ENCODE measurements around the gene CTTNBP2. TPM values are rescaled to one million over a fixed set of nuclear protein-coding genes. Genes with fewer than 3 reads are reported as not detected.

The CTTNBP2 gene, protein sequence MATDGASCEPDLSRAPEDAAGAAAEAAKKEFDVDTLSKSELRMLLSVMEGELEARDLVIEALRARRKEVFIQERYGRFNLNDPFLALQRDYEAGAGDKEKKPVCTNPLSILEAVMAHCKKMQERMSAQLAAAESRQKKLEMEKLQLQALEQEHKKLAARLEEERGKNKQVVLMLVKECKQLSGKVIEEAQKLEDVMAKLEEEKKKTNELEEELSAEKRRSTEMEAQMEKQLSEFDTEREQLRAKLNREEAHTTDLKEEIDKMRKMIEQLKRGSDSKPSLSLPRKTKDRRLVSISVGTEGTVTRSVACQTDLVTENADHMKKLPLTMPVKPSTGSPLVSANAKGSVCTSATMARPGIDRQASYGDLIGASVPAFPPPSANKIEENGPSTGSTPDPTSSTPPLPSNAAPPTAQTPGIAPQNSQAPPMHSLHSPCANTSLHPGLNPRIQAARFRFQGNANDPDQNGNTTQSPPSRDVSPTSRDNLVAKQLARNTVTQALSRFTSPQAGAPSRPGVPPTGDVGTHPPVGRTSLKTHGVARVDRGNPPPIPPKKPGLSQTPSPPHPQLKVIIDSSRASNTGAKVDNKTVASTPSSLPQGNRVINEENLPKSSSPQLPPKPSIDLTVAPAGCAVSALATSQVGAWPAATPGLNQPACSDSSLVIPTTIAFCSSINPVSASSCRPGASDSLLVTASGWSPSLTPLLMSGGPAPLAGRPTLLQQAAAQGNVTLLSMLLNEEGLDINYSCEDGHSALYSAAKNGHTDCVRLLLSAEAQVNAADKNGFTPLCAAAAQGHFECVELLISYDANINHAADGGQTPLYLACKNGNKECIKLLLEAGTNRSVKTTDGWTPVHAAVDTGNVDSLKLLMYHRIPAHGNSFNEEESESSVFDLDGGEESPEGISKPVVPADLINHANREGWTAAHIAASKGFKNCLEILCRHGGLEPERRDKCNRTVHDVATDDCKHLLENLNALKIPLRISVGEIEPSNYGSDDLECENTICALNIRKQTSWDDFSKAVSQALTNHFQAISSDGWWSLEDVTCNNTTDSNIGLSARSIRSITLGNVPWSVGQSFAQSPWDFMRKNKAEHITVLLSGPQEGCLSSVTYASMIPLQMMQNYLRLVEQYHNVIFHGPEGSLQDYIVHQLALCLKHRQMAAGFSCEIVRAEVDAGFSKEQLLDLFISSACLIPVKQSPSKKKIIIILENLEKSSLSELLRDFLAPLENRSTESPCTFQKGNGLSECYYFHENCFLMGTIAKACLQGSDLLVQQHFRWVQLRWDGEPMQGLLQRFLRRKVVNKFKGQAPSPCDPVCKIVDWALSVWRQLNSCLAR (N-terminal part only)
- 30.2 and 36.9 TPM in 2 replicates for total RNA-seq (ENCODE audit: low replicate concordance)
- long read RNA-seq, partial matches to known transcripts, result 9 of 33 reads
- long read RNA-seq, other reads (novel, unspliced or antisense), result 24 of 33 reads

DNA sequence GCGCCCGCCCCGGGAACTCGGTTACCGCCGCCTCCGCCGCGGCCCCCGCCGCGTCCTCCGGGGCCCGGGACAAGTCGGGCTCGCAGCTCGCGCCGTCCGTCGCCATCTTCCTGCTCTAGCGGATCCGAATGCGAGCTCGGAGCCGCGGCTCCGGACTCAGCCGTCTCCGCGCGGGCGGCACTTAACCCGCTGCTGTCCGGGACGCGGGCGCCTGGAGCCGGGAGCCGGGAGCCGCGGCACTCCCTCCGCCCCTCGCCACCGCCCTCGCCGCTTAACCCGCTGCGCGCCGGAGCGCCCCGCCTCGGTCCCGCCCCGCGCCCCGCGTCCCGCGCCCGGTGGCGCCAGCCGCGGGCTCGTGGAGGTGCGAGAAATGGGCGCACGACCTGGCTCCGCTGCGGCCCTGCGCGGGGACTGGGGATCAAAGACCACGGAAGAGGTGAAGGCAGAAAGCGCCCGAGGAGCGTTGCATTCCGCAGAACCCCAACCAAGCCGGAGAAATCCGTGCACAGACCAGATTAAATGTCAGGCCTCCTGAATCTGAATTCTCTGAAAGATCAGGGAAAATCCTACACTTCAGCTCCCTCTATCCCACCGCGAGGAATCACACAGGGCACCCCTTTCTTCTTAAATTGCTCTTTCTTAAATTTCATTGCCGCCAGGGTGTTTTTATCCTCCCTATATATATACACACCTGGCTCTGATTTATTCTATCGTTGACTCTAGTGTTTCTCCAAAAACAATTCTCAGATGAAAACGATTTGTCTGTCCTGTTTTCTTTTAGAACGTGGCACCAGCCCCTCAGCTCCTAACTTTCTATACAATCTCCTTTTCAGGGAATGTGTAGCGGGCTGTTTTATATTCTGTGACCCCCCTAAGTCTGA is at the start of gene CTTNBP2:
CTTNBP2 (minus strand) TSS at position 132 of the 881 bp plus-strand sequence; CDS start at position 106, 26 bp downstream.
- no peaks in the 10 kb centered on the region for H3K36me3 Mint-ChIP-seq
- H3K27ac Mint-ChIP-seq, result peak within 1 kb of the TSS; percentile 80
- H3K4me1 Mint-ChIP-seq (ENCODE audit: unreplicated experiment), result peaks cover 52% of the 10 kb centered on the region
- TF ChIP-seq, protein P1, sequence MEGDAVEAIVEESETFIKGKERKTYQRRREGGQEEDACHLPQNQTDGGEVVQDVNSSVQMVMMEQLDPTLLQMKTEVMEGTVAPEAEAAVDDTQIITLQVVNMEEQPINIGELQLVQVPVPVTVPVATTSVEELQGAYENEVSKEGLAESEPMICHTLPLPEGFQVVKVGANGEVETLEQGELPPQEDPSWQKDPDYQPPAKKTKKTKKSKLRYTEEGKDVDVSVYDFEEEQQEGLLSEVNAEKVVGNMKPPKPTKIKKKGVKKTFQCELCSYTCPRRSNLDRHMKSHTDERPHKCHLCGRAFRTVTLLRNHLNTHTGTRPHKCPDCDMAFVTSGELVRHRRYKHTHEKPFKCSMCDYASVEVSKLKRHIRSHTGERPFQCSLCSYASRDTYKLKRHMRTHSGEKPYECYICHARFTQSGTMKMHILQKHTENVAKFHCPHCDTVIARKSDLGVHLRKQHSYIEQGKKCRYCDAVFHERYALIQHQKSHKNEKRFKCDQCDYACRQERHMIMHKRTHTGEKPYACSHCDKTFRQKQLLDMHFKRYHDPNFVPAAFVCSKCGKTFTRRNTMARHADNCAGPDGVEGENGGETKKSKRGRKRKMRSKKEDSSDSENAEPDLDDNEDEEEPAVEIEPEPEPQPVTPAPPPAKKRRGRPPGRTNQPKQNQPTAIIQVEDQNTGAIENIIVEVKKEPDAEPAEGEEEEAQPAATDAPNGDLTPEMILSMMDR (conservative IDR thresholded peaks at IDR 0.05), result peak; percentile 31
- H3K27me3 Mint-ChIP-seq, result peaks cover 10% of the 10 kb centered on the region
- peak within 1 kb of the TSS; percentile 92 for H3K4me3 Mint-ChIP-seq
- peak; percentile 80 for DNase-seq (ENCODE audit: extremely low spot score, unreplicated experiment)
- H3K9me3 Mint-ChIP-seq, result no peaks in the 10 kb centered on the region

DNA sequence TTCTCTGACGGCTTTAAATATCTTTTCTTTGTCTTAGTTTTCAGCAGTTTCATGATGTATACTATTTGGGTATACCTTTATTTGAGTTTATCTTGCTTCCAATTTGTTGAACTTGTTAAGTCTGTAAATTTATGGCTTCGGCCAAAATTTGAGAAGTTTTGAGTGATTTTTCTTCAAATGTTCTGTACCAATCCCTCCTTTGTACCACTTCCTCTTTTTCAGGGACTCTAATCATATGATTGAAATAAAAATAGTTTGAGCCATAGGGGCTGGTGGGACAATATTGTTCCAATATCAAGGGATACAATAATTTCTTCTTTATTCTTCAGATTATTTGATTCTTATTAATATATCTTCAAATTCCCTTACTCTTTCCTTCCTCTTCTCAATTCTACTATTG is 43.1 kb upstream of the CTTNBP2 start:
- DNase-seq (ENCODE audit: extremely low spot score, unreplicated experiment), result no peak
- Mint-ChIP-seq H3K4me1 (ENCODE audit: unreplicated experiment) (no peaks in the 10 kb centered on the region), H3K9me3 (peaks cover 4% of the 10 kb centered on the region), H3K27ac (no peak overlapping the region), H3K36me3 (no peaks in the 10 kb centered on the region), H3K4me3 (no peak overlapping the region), H3K27me3 (no peaks in the 10 kb centered on the region)
- TF ChIP-seq, protein P1 (conservative IDR thresholded peaks at IDR 0.05), result no peak

DNA sequence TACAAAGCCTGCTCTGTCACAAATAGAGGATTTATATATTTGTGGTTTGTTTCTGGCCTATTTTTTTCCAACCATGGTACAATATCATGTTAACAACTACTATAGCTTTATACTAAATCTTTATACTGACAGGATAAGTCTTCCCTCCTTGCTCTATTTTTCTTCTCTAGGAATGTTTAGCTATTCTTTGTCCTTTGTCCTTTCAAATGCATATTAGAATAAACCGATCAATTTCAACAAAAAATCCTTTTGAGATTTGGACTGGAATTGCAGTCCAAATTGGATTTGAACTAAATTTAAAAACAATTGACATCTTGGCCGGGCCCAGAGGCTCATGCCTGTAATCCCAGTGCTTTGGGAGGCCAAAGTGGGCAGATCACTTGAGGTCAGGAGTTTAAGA is 39.2 kb upstream of the CTTNBP2 start:
- H3K4me3 Mint-ChIP-seq, result no peak overlapping the region
- H3K36me3 Mint-ChIP-seq, result no peaks in the 10 kb centered on the region
- no peak for DNase-seq (ENCODE audit: extremely low spot score, unreplicated experiment)
- TF ChIP-seq, protein P1 (conservative IDR thresholded peaks at IDR 0.05), result no peak
- H3K4me1 Mint-ChIP-seq (ENCODE audit: unreplicated experiment), result no peaks in the 10 kb centered on the region
- H3K27ac Mint-ChIP-seq, result no peak overlapping the region
- no peaks in the 10 kb centered on the region for H3K27me3 Mint-ChIP-seq
- peaks cover 4% of the 10 kb centered on the region for H3K9me3 Mint-ChIP-seq

DNA sequence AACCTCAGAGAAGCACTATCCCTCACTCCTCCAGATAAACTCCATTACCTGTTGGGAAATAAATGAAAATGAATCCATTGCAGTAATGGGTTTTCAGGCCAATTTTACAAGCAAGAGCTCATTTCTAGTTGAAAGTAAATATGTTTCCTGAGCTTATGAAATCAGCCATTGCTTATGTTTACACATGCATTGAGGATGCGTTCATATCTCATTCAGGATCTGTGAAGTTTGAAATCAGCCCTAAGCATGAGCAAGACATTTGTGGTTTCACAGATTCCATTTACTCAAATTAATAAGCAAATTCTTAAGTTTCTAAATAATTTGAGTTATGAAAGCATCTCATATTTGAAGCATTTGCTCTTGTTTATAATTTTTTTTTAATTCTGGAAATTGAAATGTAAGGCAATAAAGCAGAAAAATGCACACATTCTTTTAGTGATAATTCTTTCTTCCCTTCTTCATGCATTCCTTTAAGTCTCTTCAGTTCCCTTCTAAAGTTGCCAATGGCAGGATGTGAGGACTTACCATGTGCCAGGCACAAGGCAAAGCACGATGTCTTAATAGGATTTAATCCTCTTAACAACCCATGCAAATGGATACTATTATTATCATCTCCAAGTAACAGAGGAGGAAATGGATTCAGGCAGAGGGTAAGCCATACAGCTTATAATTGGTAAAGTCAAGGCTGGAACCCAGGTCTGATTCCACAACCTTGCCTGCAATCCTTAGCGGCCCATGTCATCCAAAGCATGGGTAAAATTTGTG is 35.0 kb upstream of the CTTNBP2 start:
- DNase-seq (ENCODE audit: extremely low spot score, unreplicated experiment), result no peak
- TF ChIP-seq, protein P1 (conservative IDR thresholded peaks at IDR 0.05), result no peak
- no peaks in the 10 kb centered on the region for H3K27me3 Mint-ChIP-seq
- no peak overlapping the region for H3K27ac Mint-ChIP-seq
- H3K4me3 Mint-ChIP-seq, result no peak overlapping the region
- H3K36me3 Mint-ChIP-seq, result no peaks in the 10 kb centered on the region
- H3K9me3 Mint-ChIP-seq, result no peaks in the 10 kb centered on the region
- H3K4me1 Mint-ChIP-seq (ENCODE audit: unreplicated experiment), result no peaks in the 10 kb centered on the region

Measured in type B pancreatic cell (in vitro differentiated cells).